Natural killer cell (primary cell): ENCODE results near the gene RNF157. TPM values are rescaled to one million over a fixed set of nuclear protein-coding genes. Genes with fewer than 3 reads are reported as not detected.

Experiments
- ATAC-seq, 3 donors: fragments of 150-1000 bp in 2 of 3; fragments of 200-7000 bp in 1 of 3; cut with Tn5 transposase; 1 replicate in 1 of 3; 2 replicates in 2 of 3; pipeline ENCODE4 v1.10.0; 2021; ENCODE audit warnings: mild to moderate bottlenecking in 2 of 3, moderate library complexity in 2 of 3
- DNase-seq, 2 donors: peaks; one replicate each; pipeline versions ENCODE4 v3.0.0 to v3.0.0-alpha.2; 2013 to 2021; ENCODE audit warnings: mixed read lengths in 1 of 2
- H3K27ac ChIP-seq: one replicate; pipeline ENCODE4 v1.5.1; 2013; ENCODE audit warnings: mild to moderate bottlenecking, low read length
- H3K27me3 ChIP-seq: one replicate; pipeline ENCODE4 v1.6.1; 2013; ENCODE audit warnings: low read length; ENCODE audit not compliant: control insufficient read depth, insufficient read depth
- H3K36me3 ChIP-seq: one replicate; pipeline ENCODE4 v1.6.1; 2013; ENCODE audit warnings: low read length; ENCODE audit not compliant: control insufficient read depth, insufficient read depth
- H3K4me1 ChIP-seq: one replicate; pipeline ENCODE4 v1.6.1; 2013; ENCODE audit warnings: low read length; ENCODE audit not compliant: control insufficient read depth, insufficient read depth
- H3K4me3 ChIP-seq: one replicate; pipeline ENCODE4 v1.5.1; 2013; ENCODE audit warnings: low read length
- H3K9me3 ChIP-seq: one replicate; pipeline ENCODE4 v1.6.1; 2013; ENCODE audit warnings: low read length; ENCODE audit not compliant: control insufficient read depth, insufficient read depth
- H3K27ac Mint-ChIP-seq, 2 donors: one replicate each; pipeline ENCODE4 v1.8.0; 2022; ENCODE audit warnings: mild to moderate bottlenecking in 2 of 2, mixed read lengths in 2 of 2, moderate library complexity in 1 of 2
- H3K27me3 Mint-ChIP-seq, 2 donors: one replicate each; pipeline ENCODE4 v1.8.0; 2022; ENCODE audit warnings: low read depth in 2 of 2, mixed read lengths in 2 of 2
- H3K36me3 Mint-ChIP-seq: one replicate; pipeline ENCODE4 v1.8.0; 2022; ENCODE audit warnings: mixed read lengths
- H3K4me1 Mint-ChIP-seq, 2 donors: one replicate each; pipeline ENCODE4 v1.8.0; 2022; ENCODE audit warnings: mixed read lengths in 2 of 2
- H3K4me3 Mint-ChIP-seq: one replicate; pipeline ENCODE4 v1.8.0; 2022; ENCODE audit warnings: mild to moderate bottlenecking, moderate library complexity, mixed read lengths
- H3K9me3 Mint-ChIP-seq, 2 donors: one replicate each; pipeline ENCODE4 v1.8.0; 2022; ENCODE audit warnings: mixed read lengths in 2 of 2
- CTCF ChIP-seq: fragments of 200-600 bp; IDR thresholded peaks from one replicate; pipeline ENCODE4 v1.8.0; 2022; ENCODE audit warnings: antibody characterized with exemption
- WGBS: methylation state at CpG from one replicate; pipeline ENCODE4 v1.1.7; 2013; ENCODE audit warnings: missing lambda C conversion rate; ENCODE audit not compliant: insufficient coverage; 5-methylcytosine and 5-hydroxymethylcytosine counted together
- intact Hi-C: fragments of 100-400 bp; cut with micrococcal nuclease; formaldehyde crosslinking; loops from one replicate; pipeline ENCODE4 v1.14.2; 2022
- total RNA-seq, 4 donors: library from RNA; stranded (reverse); fragments of 120-200 nt in 1 of 4; gene quantifications; one replicate each; pipeline versions ENCODE4 v1.2.3 to v1.2.4, GENCODE V29; 2013 to 2022

The RNF157 gene
- total RNA-seq, 3 donors from 2014 or later (not counting 1 experiment from before 2014, with no cell fraction given), result 4.9 to 9.1 (median 8.5) TPM

GRCh38 chr17:76243826-76244679, 3.8 kb upstream of the RNF157 start:
- peaks cover 20% of the 10 kb centered on the region for H3K27me3 ChIP-seq
- peak in 1 of 2 donors; percentile 34 for DNase-seq
- no peaks in the 10 kb centered on the region for H3K36me3 Mint-ChIP-seq
- H3K36me3 ChIP-seq, result no peaks in the 10 kb centered on the region
- no peak overlapping the region for H3K4me3 ChIP-seq
- no peak overlapping the region for H3K27ac ChIP-seq
- no peak overlapping the region for H3K4me3 Mint-ChIP-seq
- intact Hi-C loops, result loop anchor here (5.0 kb wide), 1 partner anchor 33 kb away; no protein-coding TSS in a partner anchor
- peaks cover 0 to 12% of the 10 kb centered on the region in 2 donors for H3K27me3 Mint-ChIP-seq
- no peaks in the 10 kb centered on the region for H3K9me3 ChIP-seq
- ATAC-seq, result no peak
- TF ChIP-seq CTCF, result no peak
- no peak overlapping the region for H3K27ac Mint-ChIP-seq
- peaks cover 8 to 12% of the 10 kb centered on the region in 2 donors for H3K4me1 Mint-ChIP-seq
- H3K4me1 ChIP-seq, result peaks cover 30% of the 10 kb centered on the region
- no peaks in the 10 kb centered on the region for H3K9me3 Mint-ChIP-seq
- 51% methylated on average over 12 of the region's 12 CpGs for WGBS

- peaks cover 30% of the 10 kb centered on the region for H3K4me1 ChIP-seq
- no peaks in the 10 kb centered on the region for H3K36me3 Mint-ChIP-seq
- H3K27ac ChIP-seq, result no peak overlapping the region
- peak overlapping the region; percentile 93 for H3K4me3 Mint-ChIP-seq
- no peak for ATAC-seq
- DNase-seq, result no peak
- H3K27me3 ChIP-seq, result peaks cover 20% of the 10 kb centered on the region
- TF ChIP-seq CTCF, result no peak
- no peaks in the 10 kb centered on the region for H3K9me3 ChIP-seq
- H3K27me3 Mint-ChIP-seq, result peaks cover 0 to 12% of the 10 kb centered on the region in 2 donors
- no peaks in the 10 kb centered on the region for H3K36me3 ChIP-seq
- H3K27ac Mint-ChIP-seq, result peak overlapping the region; percentile 59 to 81
- H3K9me3 Mint-ChIP-seq, result no peaks in the 10 kb centered on the region
- intact Hi-C loops, result loop anchor here (5.0 kb wide), 1 partner anchor 36 kb away; no protein-coding TSS in a partner anchor
- H3K4me3 ChIP-seq, result no peak overlapping the region
- H3K4me1 Mint-ChIP-seq, result peaks cover 8 to 16% of the 10 kb centered on the region in 2 donors
- WGBS, result 98% methylated on average over 15 of the region's 15 CpGs
Observed at GRCh38 chr17:76241691-76242255, 1.5 kb upstream of the RNF157 start.

GRCh38 chr17:76241204-76241538, 878 bp upstream of the RNF157 start:
- Histone ChIP-seq H3K4me3 (peak overlapping the region; percentile 44), H3K27me3 (peaks cover 20% of the 10 kb centered on the region), H3K27ac (no peak overlapping the region), H3K9me3 (no peaks in the 10 kb centered on the region), H3K4me1 (peaks cover 24% of the 10 kb centered on the region), H3K36me3 (no peaks in the 10 kb centered on the region)
- H3K9me3 Mint-ChIP-seq, result no peaks in the 10 kb centered on the region
- H3K36me3 Mint-ChIP-seq, result no peaks in the 10 kb centered on the region
- peak overlapping the region; percentile 59 to 81 for H3K27ac Mint-ChIP-seq
- intact Hi-C loops, result loop anchor here (5.0 kb wide), 1 partner anchor 36 kb away; no protein-coding TSS in a partner anchor
- ATAC-seq, result no peak
- TF ChIP-seq CTCF, result no peak
- WGBS, result 16% methylated on average over 11 of the region's 12 CpGs
- peaks cover 8 to 16% of the 10 kb centered on the region in 2 donors for H3K4me1 Mint-ChIP-seq
- no peak for DNase-seq
- H3K27me3 Mint-ChIP-seq, result peaks cover 0 to 12% of the 10 kb centered on the region in 2 donors
- H3K4me3 Mint-ChIP-seq, result peak overlapping the region; percentile 93
